ENCODE measurements around the gene RUNX1.

RUNX1 gene

GRCh38 chr21:35035581-35035980, 13.5 kb downstream of the RUNX1 start:
- in situ Hi-C loops (cut with HindIII; ENCODE audit: low sequenced_read_pairs): no loop called here
- TF ChIP-seq CTCF (IDR thresholded peaks at IDR 0.05; ENCODE audit: low read depth, low read length, missing control alignments): no peak
- no peak overlapping the region for H3K4me3 ChIP-seq (ENCODE audit: low read depth, low read length)
- no peak for DNase-seq (ENCODE audit: low read depth)

- H3K4me3 ChIP-seq (ENCODE audit: low read depth, low read length): no peak overlapping the region
- DNase-seq (ENCODE audit: low read depth): no peak
- TF ChIP-seq CTCF (IDR thresholded peaks at IDR 0.05; ENCODE audit: low read depth, low read length, missing control alignments): no peak
- in situ Hi-C loops (cut with HindIII; ENCODE audit: low sequenced_read_pairs): no loop called here
Observed at GRCh38 chr21:35035116-35035515, 14.0 kb downstream of the RUNX1 start.

- in situ Hi-C loops (cut with HindIII; ENCODE audit: low sequenced_read_pairs): no loop called here
- DNase-seq (ENCODE audit: low read depth): no peak
- TF ChIP-seq CTCF (IDR thresholded peaks at IDR 0.05; ENCODE audit: low read depth, low read length, missing control alignments): no peak
Observed at GRCh38 chr21:35034203-35034926, 14.7 kb downstream of the RUNX1 start.

DNA sequence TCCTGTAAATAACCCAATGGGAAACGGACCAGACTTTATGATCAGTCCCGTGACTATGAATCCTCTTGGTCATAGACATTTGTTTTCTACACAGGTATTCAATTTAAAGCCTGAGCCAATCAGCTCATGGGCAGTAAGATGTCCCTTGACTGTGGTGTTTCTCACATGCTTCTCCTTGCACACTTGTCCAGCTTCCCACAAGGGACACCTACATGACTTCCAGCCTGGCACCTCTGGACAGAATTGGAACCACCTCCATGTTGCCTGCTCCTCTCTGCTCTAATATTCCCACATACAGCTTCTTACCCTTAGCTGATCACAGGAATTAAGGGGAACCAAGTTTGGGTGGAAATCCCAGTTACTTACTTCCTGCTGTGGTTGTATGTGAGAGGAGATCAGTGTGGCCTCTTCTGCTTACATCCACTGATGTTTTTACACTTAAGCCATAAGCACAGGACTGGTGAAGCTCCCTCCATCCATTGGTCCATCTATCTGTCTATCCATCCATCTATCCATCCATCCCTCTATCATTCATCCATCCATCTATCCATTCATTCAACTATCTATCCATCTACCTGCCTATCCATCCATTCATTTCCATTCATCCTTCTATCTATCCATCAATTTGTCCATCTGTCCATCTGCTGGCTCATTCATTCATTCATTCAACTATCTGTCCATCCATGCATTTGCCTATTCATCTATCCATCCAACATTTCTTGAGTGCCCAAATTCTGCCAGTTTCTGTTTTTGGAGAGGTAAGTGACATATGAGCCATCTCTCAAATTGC, 16.4 kb downstream of the RUNX1 start:
- no peak for DNase-seq (ENCODE audit: low read depth)
- H3K4me3 ChIP-seq (ENCODE audit: low read depth, low read length): no peak overlapping the region
- TF ChIP-seq CTCF (IDR thresholded peaks at IDR 0.05; ENCODE audit: low read depth, low read length, missing control alignments): no peak
- in situ Hi-C loops (cut with HindIII; ENCODE audit: low sequenced_read_pairs): no loop called here

More at GRCh38 chr21:35034203-35034926, 14.7 kb downstream of the RUNX1 start:
- H3K4me3 ChIP-seq (ENCODE audit: low read depth, low read length): no peak overlapping the region

GRCh38 chr21:35028451-35028978, 20.6 kb downstream of the RUNX1 start:
- in situ Hi-C loops (cut with HindIII; ENCODE audit: low sequenced_read_pairs): no loop called here
- no peak for TF ChIP-seq CTCF (IDR thresholded peaks at IDR 0.05; ENCODE audit: low read depth, low read length, missing control alignments)
- DNase-seq (ENCODE audit: low read depth): no peak
- no peak overlapping the region for H3K4me3 ChIP-seq (ENCODE audit: low read depth, low read length)

GRCh38 chr21:35027563-35028450, 21.3 kb downstream of the RUNX1 start:
- in situ Hi-C loops (cut with HindIII; ENCODE audit: low sequenced_read_pairs): no loop called here
- DNase-seq (ENCODE audit: low read depth): no peak
- TF ChIP-seq CTCF (IDR thresholded peaks at IDR 0.05; ENCODE audit: low read depth, low read length, missing control alignments): no peak
- H3K4me3 ChIP-seq (ENCODE audit: low read depth, low read length): no peak overlapping the region
